ENCODE results near the gene B3GALT6. TPM values are rescaled to one million over a fixed set of nuclear protein-coding genes. Genes with fewer than 3 reads are reported as not detected.

The B3GALT6 gene
- total RNA-seq, 4 donors from 2014 or later: 8.5 to 24.9 (median 12.2) TPM

DNA sequence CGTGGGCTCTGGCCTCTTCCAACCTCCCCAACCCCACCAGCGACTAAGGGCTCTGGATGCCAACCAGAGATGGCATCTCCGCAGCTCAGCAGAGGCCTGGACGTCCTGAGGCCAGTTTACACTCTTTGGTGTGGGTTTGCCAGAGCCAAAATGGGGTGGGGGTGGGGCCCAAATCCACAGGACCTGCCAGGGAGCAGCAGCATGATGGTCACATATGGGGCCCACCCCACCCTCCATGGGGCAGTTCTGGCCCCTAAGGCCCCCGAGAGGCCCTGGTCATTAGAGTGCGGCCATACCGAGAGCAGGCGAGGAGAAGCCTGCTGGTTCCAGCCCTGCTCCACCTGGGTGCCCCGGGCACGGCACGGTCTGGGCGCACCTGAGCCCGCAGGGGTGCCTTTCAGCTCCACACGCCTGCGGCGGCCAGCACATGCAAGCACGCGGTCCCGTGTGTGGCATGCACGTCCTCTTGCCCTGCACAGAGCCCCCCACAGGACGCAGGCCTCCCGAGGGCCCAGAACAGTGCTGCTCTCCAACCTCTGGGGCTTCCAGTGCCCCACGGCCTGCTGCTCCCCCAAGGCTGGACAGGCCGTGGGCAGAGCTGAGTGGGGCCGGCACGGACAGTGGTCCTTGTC, 9.7 kb downstream of the B3GALT6 start:
- Histone ChIP-seq H3K4me1 (peaks cover 10 to 32% (median 27%) of the 10 kb centered on the region in 4 donors), H3K27me3 (peaks cover 62% of the 10 kb centered on the region), H3K27ac (no peak overlapping the region), H3K4me3 (no peak overlapping the region), H3K36me3 (no peaks in the 10 kb centered on the region), H3K9me3 (no peaks in the 10 kb centered on the region)
- no peak for DNase-seq
- WGBS, 2 donors (ENCODE audit: low coverage in 1 of 2): 71% methylated on average over 21 of the region's 26 CpGs; no CpG with 5 or more reads in 1 of the 2 donors
- TF ChIP-seq EP300 (IDR thresholded peaks at IDR 0.05; ENCODE audit: low read depth): no peak
- TF ChIP-seq, protein P1, sequence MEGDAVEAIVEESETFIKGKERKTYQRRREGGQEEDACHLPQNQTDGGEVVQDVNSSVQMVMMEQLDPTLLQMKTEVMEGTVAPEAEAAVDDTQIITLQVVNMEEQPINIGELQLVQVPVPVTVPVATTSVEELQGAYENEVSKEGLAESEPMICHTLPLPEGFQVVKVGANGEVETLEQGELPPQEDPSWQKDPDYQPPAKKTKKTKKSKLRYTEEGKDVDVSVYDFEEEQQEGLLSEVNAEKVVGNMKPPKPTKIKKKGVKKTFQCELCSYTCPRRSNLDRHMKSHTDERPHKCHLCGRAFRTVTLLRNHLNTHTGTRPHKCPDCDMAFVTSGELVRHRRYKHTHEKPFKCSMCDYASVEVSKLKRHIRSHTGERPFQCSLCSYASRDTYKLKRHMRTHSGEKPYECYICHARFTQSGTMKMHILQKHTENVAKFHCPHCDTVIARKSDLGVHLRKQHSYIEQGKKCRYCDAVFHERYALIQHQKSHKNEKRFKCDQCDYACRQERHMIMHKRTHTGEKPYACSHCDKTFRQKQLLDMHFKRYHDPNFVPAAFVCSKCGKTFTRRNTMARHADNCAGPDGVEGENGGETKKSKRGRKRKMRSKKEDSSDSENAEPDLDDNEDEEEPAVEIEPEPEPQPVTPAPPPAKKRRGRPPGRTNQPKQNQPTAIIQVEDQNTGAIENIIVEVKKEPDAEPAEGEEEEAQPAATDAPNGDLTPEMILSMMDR (IDR thresholded peaks at IDR 0.05): no peak
- no peak for TF ChIP-seq POLR2A (IDR thresholded peaks at IDR 0.05)
- TF ChIP-seq POLR2AphosphoS5 (IDR thresholded peaks at IDR 0.05): no peak
- in situ Hi-C loops (cut with MboI; ENCODE audit: low pct_ligation_motif_present in 1 of 4, low pct_unique_long_range_greater_than_20kb in 1 of 4, low sequenced_read_pairs in 3 of 4): no loop called here
- intact Hi-C loops (cut with DNase I; ENCODE audit: low total_unique reads): no loop called here

DNA sequence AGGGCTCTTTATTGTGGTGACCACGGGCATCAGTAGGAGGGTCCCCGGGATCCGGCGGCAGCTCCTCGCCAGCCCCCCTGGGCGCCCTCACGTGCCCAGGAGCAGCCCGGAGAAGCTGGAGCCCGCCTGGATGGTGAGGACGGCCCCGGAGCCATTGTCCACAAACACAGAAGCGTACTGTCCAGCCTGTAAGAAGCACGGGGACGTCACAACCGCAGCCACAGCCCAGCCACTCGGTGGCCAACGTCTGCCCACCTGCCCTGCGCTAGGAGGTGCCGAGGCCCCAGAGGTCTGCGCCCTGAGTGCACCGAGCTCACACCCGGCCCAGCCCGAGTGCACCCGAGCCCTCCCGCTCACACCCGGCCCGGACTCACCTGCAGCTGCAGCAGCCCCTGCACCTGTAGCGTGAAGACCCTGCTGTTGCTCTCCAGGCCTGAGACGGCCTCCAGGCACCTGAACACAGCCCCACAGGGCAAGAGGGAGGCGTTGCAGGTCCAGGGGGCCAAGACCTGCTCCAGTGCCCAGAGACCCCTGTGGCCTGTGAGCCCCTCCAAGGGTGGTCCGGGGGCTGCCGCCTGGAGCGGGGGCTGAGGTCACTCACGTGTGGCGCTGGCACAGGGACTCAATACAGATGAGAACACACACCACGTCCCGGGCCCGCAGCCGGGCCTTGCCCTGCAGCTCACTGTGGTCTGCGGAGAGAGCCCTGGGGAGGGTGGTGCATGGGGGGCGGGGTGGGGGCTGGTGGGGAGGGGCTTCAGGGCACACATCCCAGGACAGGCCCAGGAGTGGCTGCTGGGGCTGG, 10.6 kb downstream of the B3GALT6 start:
- WGBS, 2 donors (ENCODE audit: low coverage in 1 of 2): 74% methylated on average over 36 of the region's 41 CpGs; no CpG with 5 or more reads in 1 of the 2 donors
- Histone ChIP-seq H3K9me3 (no peaks in the 10 kb centered on the region), H3K36me3 (no peaks in the 10 kb centered on the region), H3K4me1 (peaks cover 10 to 28% (median 20%) of the 10 kb centered on the region in 4 donors), H3K27ac (no peak overlapping the region), H3K27me3 (peaks cover 62% of the 10 kb centered on the region), H3K4me3 (no peak overlapping the region)
- DNase-seq: no peak
- no peak for TF ChIP-seq POLR2AphosphoS5 (IDR thresholded peaks at IDR 0.05)
- TF ChIP-seq EP300 (IDR thresholded peaks at IDR 0.05; ENCODE audit: low read depth): no peak
- TF ChIP-seq POLR2A (IDR thresholded peaks at IDR 0.05): no peak
- TF ChIP-seq, protein P1 (IDR thresholded peaks at IDR 0.05): no peak
- intact Hi-C loops (cut with DNase I; ENCODE audit: low total_unique reads): no loop called here
- in situ Hi-C loops (cut with MboI; ENCODE audit: low pct_ligation_motif_present in 1 of 4, low pct_unique_long_range_greater_than_20kb in 1 of 4, low sequenced_read_pairs in 3 of 4): no loop called here

DNA sequence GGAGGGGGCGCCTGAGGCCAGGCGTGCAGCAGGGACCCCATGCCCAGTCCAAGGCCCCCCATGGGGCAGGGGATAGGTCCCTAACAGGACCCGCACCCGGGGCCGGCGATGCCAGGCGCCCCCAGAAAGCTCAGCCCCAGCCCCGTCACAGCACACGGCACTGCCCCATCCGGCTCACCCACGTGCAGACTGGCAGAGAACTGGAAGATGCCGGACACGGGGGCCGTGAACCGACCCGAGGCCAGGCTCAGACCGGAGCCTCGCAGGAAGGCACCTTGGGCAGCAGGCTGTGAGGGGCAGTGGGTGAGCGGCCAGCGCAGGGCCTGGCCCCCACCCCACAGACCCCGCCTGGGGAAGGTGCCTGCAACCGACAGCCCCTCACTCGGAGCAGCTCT, 11.2 kb downstream of the B3GALT6 start:
- intact Hi-C loops (cut with DNase I; ENCODE audit: low total_unique reads) (no loop called here), in situ Hi-C loops (cut with MboI; ENCODE audit: low pct_ligation_motif_present in 1 of 4, low pct_unique_long_range_greater_than_20kb in 1 of 4, low sequenced_read_pairs in 3 of 4) (no loop called here)
- Histone ChIP-seq H3K27ac (no peak overlapping the region), H3K9me3 (no peaks in the 10 kb centered on the region), H3K4me3 (peak overlapping the region in 2 of 4 donors; percentile 40 to 45), H3K4me1 (peaks cover 6 to 22% (median 14%) of the 10 kb centered on the region in 4 donors), H3K27me3 (peaks cover 62% of the 10 kb centered on the region), H3K36me3 (no peaks in the 10 kb centered on the region)
- WGBS, 2 donors (ENCODE audit: low coverage in 1 of 2): 60 to 82% methylated on average over 1 to 13 of the region's 23 CpGs
- TF ChIP-seq EP300 (IDR thresholded peaks at IDR 0.05; ENCODE audit: low read depth): no peak
- no peak for DNase-seq

DNA sequence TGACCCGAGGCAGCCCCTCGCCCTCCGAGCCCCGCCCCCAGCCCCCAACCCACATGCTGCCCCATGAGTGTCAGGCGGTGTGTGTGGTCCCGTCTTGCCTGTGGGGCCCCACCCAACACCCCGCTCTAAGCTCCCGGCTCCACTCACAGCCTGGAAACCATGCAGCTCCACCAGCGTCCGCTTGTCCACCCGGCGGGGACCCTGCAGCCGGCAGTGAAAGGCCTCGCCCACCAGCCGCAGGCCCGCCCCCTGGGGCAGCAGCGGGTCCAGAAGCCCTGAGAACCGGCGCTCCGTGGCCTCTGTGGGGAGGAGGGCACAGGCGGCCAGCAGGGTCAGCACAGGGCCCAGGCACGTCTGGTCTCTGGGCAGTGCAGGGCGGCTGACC, 11.8 kb downstream of the B3GALT6 start:
- H3K4me3 ChIP-seq: peak overlapping the region in 3 of 4 donors; percentile 25 to 45 (median 40)
- in situ Hi-C loops (cut with MboI; ENCODE audit: low pct_ligation_motif_present in 1 of 4, low pct_unique_long_range_greater_than_20kb in 1 of 4, low sequenced_read_pairs in 3 of 4): no loop called here
- 54% methylated on average over 17 of the region's 23 CpGs; no CpG with 5 or more reads in 1 of the 2 donors for WGBS, 2 donors (ENCODE audit: low coverage in 1 of 2)

More for the DNA sequence above, 11.8 kb downstream of the B3GALT6 start:
- no peak for DNase-seq
- intact Hi-C loops (cut with DNase I; ENCODE audit: low total_unique reads): no loop called here
- TF ChIP-seq, protein P1 (IDR thresholded peaks at IDR 0.05): no peak
- TF ChIP-seq POLR2AphosphoS5 (IDR thresholded peaks at IDR 0.05): no peak
- no peak for TF ChIP-seq POLR2A (IDR thresholded peaks at IDR 0.05)
- no peak for TF ChIP-seq EP300 (IDR thresholded peaks at IDR 0.05; ENCODE audit: low read depth)
- Histone ChIP-seq H3K27me3 (peaks cover 56% of the 10 kb centered on the region), H3K36me3 (no peaks in the 10 kb centered on the region), H3K9me3 (no peaks in the 10 kb centered on the region), H3K4me1 (peaks cover 6 to 19% (median 11%) of the 10 kb centered on the region in 4 donors), H3K27ac (peak overlapping the region in 2 of 4 donors; percentile 49 to 63)

Data from transverse colon (tissue), 4 donors.